ENCODE measurements around the gene CALML6. TPM values are rescaled to one million over a fixed set of nuclear protein-coding genes. Genes with fewer than 3 reads are reported as not detected.

The CALML6 gene
- total RNA-seq, 4 donors from 2014 or later = 0.57 TPM; not detected in 3

GRCh38 chr1:1962752-1963151 lies 47.7 kb downstream of the CALML6 start:
- WGBS, 2 donors = 59 to 72% methylated on average over 2 of the region's 2 CpGs
- TF ChIP-seq, protein P1, sequence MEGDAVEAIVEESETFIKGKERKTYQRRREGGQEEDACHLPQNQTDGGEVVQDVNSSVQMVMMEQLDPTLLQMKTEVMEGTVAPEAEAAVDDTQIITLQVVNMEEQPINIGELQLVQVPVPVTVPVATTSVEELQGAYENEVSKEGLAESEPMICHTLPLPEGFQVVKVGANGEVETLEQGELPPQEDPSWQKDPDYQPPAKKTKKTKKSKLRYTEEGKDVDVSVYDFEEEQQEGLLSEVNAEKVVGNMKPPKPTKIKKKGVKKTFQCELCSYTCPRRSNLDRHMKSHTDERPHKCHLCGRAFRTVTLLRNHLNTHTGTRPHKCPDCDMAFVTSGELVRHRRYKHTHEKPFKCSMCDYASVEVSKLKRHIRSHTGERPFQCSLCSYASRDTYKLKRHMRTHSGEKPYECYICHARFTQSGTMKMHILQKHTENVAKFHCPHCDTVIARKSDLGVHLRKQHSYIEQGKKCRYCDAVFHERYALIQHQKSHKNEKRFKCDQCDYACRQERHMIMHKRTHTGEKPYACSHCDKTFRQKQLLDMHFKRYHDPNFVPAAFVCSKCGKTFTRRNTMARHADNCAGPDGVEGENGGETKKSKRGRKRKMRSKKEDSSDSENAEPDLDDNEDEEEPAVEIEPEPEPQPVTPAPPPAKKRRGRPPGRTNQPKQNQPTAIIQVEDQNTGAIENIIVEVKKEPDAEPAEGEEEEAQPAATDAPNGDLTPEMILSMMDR (IDR thresholded peaks at IDR 0.05) = no peak
- TF ChIP-seq POLR2A (IDR thresholded peaks at IDR 0.05) = no peak
- intact Hi-C loops (cut with DNase I) = loop anchor here (5.0 kb wide), 1 partner anchor 85 kb away; no protein-coding TSS in a partner anchor
- H3K4me3 ChIP-seq = no peak overlapping the region
- H3K36me3 ChIP-seq = no peaks in the 10 kb centered on the region
- no peak for DNase-seq
- no peak overlapping the region for H3K27ac ChIP-seq
- H3K27me3 ChIP-seq = peaks cover 0 to 77% (median 0%) of the 10 kb centered on the region in 4 donors
- no peaks in the 10 kb centered on the region for H3K9me3 ChIP-seq
- H3K4me1 ChIP-seq = peaks cover 0 to 13% (median 8%) of the 10 kb centered on the region in 3 donors

GRCh38 chr1:1963570-1963969 lies 48.5 kb downstream of the CALML6 start:
- peaks cover 0 to 13% (median 8%) of the 10 kb centered on the region in 3 donors for H3K4me1 ChIP-seq
- no peak overlapping the region for H3K27ac ChIP-seq
- no peaks in the 10 kb centered on the region for H3K9me3 ChIP-seq
- intact Hi-C loops (cut with DNase I) = loop anchor here (5.0 kb wide), 1 partner anchor 84 kb away; no protein-coding TSS in a partner anchor
- H3K4me3 ChIP-seq = no peak overlapping the region
- WGBS, 2 donors = 83 to 86% methylated on average over 7 to 13 of the region's 17 CpGs
- no peaks in the 10 kb centered on the region for H3K36me3 ChIP-seq
- TF ChIP-seq POLR2A (IDR thresholded peaks at IDR 0.05) = no peak
- TF ChIP-seq, protein P1 (IDR thresholded peaks at IDR 0.05) = no peak
- DNase-seq = no peak
- peaks cover 0 to 76% (median 0%) of the 10 kb centered on the region in 4 donors for H3K27me3 ChIP-seq

DNA sequence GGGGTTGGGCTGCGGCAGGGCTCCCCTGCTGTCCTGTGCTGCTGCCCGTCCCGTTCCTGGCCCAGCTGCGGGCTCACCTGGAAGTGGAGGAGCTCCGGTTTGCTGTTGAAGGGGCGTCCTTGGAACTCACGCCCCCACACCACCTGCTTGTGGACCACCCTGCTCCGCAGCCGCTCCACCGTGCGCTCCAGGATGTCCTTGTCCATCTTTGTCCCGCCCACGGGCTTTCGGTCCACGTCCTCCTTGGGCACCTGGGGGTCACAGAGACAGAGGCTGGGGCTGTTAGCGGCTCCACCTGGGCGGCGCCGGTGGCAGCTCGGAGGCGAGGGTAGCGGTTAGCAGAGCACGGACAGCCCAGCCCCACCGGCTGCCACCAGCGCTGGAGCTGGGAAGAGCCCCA lies 49.8 kb downstream of the CALML6 start:
- no peak overlapping the region for H3K27ac ChIP-seq
- H3K9me3 ChIP-seq = peaks cover 0 to 12% (median 0%) of the 10 kb centered on the region in 3 donors
- WGBS, 2 donors = 83 to 96% methylated on average over 1 to 8 of the region's 25 CpGs
- no peak for DNase-seq
- TF ChIP-seq POLR2A (IDR thresholded peaks at IDR 0.05) = no peak
- TF ChIP-seq, protein P1 (IDR thresholded peaks at IDR 0.05) = no peak
- intact Hi-C loops (cut with DNase I) = loop anchor here (5.0 kb wide), 1 partner anchor 82 kb away; no protein-coding TSS in a partner anchor
- H3K4me3 ChIP-seq = no peak overlapping the region
- H3K27me3 ChIP-seq = peaks cover 0 to 63% (median 0%) of the 10 kb centered on the region in 4 donors
- no peaks in the 10 kb centered on the region for H3K36me3 ChIP-seq
- H3K4me1 ChIP-seq = peaks cover 0 to 11% (median 5%) of the 10 kb centered on the region in 3 donors

DNA sequence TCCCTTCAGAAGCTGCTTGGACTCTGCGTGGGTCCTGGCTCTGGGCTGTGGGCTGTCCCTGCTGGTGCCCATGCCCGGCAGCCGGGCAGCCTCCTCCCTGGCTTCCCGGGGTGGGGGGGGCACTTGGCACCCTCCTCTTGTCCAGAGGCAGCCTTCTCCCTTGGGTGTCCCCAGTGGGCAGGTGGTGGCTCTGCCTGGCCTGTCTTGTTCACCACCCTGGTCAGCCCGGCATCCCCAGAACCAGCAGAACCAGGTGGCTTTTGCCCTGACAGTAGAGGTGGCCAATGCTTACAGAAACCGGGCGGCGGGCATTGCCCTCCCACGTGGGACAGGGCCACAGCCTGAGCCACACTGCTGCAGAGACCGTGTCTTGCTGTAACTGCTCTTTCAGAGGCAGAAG lies 50.5 kb downstream of the CALML6 start:
- DNase-seq = no peak
- peaks cover 0 to 56% (median 0%) of the 10 kb centered on the region in 4 donors for H3K27me3 ChIP-seq
- 100% methylated on average over 1 of the region's 10 CpGs; no CpG with 5 or more reads in 1 of the 2 donors for WGBS, 2 donors

GRCh38 chr1:1966071-1966740 lies 51.1 kb downstream of the CALML6 start:
- Histone ChIP-seq H3K36me3 (no peaks in the 10 kb centered on the region), H3K4me1 (peaks cover 0 to 12% (median 0%) of the 10 kb centered on the region in 3 donors), H3K27me3 (peaks cover 0 to 49% (median 0%) of the 10 kb centered on the region in 4 donors), H3K9me3 (peaks cover 0 to 12% (median 0%) of the 10 kb centered on the region in 3 donors), H3K4me3 (no peak overlapping the region), H3K27ac (no peak overlapping the region)
- TF ChIP-seq, protein P1 (IDR thresholded peaks at IDR 0.05) = no peak
- TF ChIP-seq POLR2A (IDR thresholded peaks at IDR 0.05) = no peak
- WGBS, 2 donors = 67 to 82% methylated on average over 24 to 30 of the region's 38 CpGs
- intact Hi-C loops (cut with DNase I) = no loop called here
- DNase-seq = no peak

More for the DNA sequence above, 50.5 kb downstream of the CALML6 start:
- intact Hi-C loops (cut with DNase I) = no loop called here
- Histone ChIP-seq H3K36me3 (no peaks in the 10 kb centered on the region), H3K9me3 (peaks cover 0 to 12% (median 0%) of the 10 kb centered on the region in 3 donors), H3K4me3 (no peak overlapping the region), H3K4me1 (peaks cover 0 to 11% (median 0%) of the 10 kb centered on the region in 3 donors), H3K27ac (no peak overlapping the region)
- no peak for TF ChIP-seq POLR2A (IDR thresholded peaks at IDR 0.05)
- TF ChIP-seq, protein P1 (IDR thresholded peaks at IDR 0.05) = no peak
